Hindlimb muscle (tissue), 1 donor: Measurements from ENCODE around the gene CHST12. TPM values are rescaled to one million over a fixed set of nuclear protein-coding genes. Genes with fewer than 3 reads are reported as not detected.
"Not testable (repeated sequence)": the region's sequence is repeated elsewhere in the genome, so short reads cannot be mapped to it uniquely, and the experiment has no call there.

Experiments
- DNase-seq: peaks from one replicate; pipeline ENCODE4 v3.0.0-alpha.2; 2013
- polyA plus RNA-seq: library from polyadenylated mRNA; unstranded; fragments of 120-200 nt; gene quantifications from one replicate; pipeline ENCODE4 v1.2.1, GENCODE V29; 2013; ENCODE audit not compliant: insufficient read length

The CHST12 gene
- polyA plus RNA-seq, 1 donor: 10.9 TPM

DNA sequence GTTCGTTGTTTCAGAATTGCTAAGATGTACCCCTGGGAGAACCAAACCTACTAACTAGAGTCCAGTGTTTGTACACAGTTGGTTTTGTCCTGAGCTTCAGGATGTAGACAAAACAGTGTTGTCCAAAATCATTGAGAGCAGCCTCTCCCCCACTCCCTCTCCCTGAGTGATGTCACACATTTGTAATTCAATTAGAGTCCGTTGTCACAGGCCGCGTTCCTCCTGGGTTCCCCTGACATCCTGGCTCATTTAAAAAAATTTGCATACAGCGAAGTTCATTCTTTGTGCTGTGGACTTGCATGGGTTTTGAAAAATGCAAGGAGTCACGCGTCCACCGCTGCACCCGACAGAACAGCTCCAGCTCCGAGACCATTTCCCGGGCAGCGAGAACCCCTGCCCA is 62.5 kb downstream of the CHST12 start:
- no peak for DNase-seq

DNA sequence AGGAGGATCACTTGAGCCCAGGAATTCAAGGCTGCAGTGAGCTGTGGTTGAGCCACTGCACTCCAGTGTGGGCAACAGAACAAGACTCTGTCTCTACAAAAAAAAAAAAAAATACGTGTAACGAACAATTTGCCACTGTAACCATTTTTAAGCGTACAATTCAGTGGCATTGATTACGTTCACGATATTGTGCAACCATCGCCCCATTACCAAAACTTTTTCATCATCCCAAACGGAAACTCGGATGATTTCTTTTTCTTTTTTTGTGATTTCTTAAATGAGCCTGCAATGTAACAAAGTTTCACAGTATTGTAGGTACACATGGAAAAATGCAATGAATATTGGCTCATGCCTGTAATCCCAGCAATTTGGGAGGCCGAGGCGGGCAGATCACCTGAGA is 63.3 kb downstream of the CHST12 start:
- DNase-seq: no peak

DNA sequence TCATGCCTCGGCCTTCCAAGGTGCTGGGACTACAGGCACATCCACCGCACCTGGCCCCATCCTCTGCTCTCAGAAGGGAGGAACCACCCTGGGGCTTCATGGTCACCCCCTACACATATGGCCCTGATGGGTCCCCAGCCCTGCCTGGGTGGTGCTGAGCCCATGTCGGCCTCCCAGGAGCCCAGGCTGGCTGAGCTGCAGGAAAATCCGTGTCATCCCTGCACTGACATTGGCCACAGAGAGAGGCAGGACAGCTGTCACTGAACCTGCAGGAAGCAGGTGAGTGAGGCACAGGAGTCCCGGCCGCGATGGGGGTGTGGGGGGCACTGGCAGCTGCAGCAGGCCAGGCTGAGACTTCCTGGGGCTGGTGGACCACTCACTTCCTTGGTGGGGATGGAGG is 64.8 kb downstream of the CHST12 start:
- no peak for DNase-seq

DNA sequence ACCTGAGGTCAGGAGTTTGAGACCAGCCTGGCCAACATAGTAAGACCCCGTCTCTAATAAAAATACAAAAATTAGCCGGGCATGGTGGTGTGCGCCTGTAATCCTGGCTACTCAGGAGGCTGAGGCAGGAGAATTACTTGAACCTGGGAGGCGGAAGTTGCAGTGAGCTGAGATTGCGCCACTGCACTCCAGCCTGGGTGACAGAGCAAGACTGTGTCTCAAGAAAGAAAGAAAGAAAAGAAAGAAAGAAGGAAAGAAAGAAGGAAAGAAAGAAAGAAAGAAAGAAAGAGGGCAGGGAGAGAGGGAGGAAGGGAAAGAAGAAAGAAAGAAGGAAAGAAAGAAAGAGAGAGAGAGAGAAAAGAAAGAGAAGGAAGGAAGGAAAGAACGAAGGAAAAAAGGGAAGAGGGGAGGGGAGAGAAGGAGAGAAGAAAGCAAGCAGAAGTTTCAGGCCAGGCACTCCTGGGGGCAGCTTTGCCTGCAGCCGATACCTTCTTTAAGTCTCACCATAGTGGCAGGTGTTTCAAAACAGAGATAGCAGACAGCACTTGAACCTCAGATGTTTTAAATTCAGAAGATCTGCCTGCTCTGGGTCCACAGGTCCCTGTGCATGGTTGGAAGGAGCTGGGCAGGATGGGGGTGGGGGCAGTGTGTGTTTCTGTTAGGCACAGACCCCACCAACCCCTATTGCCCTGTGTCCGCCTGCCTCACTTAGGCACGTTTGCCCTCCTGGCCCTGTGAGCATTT is 66.2 kb downstream of the CHST12 start:
- not testable (repeated sequence) for DNase-seq

DNA sequence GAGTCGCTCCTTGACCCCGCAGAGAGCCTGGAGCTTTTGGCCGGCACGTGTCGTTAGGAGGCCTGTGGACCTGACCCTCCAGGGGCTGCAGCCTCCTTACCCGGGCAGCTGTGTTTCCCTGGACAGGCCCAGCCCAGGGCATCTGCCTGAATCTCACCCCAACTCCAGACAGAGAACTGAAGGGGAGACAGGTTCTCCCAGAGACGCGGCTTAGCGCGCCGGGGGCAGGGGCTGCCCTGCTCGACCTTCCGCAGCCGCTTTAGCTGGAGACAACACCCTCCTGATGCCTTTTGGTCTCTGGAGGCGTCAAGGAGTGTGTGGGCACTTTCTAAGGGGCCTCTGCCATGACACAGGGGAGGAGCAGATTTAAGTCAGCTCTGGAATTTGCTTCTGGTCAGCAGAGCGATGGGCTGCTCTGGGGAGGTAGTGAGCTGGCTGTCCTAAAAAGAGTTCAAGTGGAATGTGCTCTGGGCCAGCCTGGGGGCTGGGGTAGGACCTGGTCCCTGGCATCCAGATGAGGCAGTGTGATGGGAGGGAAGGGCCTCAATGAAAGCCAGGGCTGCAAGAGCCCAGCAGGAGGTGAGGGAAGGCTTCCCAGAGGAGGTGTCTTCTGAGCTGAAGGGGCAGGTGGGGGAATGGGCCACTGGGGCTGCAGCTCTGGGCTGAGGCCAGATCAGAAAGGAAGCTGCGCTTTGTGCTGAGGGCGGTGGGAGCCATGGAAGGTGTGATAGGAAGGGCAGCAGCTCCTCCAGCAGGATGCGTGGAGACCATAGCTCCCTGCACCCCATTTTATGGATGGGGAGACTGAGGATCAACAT is 67.0 kb downstream of the CHST12 start:
- DNase-seq: no peak

DNA sequence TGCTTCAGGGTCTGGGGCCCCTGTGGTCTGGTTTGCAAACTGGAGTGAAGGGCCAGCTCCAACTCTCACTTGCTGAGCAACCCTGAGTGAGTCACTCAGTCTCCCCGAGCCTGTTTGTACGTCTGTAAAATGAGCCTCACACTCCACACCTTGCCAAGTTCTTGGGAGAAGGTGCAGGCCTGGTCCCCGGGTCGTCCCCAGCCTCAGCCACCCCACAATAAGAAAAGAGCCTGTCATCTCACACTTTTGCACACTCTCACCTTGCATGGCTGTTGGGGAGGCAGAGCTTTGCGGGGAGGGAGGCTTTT is 67.6 kb downstream of the CHST12 start:
- DNase-seq: no peak

DNA sequence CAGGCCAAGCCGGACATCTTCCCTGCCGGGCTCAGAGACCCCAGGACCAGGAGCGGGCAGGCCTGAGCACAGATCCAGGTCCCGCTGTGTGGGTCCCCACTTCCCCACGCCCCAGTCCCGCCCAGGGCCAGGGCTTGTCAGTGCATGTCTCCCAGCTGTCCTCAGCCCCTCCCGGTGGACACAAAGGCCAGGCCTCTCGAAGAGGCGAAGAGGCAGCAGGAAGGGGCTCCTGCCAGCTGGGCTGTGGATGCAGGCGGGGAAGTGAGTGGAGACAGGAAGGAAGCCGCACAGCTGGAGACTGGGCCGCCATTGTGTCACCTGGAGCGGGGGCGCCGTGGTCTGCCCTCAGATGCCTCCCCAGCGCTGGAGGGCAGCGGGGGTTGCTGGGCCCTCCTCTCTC is 68.0 kb downstream of the CHST12 start:
- DNase-seq: no peak

DNA sequence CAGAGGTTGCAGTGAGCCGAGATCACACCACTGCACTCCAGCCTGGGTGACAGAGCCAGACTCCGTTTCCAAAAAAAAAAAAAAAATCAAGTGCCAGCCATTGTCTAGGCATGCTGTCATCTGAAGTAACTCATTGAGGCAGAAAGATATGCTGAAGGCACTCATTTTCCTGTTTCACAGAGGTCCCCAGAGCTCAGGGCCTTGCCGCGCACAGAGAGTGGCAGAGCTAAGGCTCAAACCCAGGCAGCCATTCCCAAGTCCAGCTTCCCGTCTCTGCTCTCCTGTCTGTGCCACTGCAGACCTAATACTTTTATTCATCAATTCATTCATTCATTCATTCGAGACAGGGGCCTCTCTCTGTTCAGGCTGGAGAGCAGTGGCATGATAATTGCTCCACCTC is 69.3 kb downstream of the CHST12 start:
- no peak for DNase-seq

DNA sequence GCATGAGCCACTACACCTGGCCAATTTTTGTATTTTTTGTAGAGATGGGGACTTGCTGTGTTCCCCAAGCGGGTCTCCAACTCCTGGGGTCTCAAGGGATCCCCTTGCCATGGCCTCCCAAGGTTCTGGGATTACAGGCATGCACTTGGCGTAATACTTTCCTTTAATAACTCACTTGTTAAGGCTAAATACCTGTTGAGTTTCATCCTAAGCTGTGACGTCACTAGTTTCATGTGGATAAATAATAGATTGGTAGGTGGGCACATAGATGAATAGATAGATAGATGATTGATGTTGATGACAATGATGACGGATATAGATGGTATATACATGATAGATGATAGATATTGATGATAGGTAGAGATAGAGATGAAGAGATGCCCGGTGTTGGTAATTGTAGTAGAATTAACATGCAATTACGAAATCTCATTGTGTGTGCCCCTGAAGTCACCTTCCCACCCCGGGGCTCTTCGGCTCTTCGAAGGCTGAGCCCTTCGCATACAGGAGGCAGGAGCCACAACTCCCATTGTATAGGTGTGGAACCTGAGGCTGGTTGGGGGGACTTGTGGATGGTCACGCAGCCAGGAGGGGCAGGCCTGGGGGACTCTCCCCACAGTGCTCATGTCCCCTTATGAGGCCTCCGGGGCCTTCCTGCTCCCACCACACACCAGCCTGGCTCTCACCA is 70.2 kb downstream of the CHST12 start:
- no peak for DNase-seq

DNA sequence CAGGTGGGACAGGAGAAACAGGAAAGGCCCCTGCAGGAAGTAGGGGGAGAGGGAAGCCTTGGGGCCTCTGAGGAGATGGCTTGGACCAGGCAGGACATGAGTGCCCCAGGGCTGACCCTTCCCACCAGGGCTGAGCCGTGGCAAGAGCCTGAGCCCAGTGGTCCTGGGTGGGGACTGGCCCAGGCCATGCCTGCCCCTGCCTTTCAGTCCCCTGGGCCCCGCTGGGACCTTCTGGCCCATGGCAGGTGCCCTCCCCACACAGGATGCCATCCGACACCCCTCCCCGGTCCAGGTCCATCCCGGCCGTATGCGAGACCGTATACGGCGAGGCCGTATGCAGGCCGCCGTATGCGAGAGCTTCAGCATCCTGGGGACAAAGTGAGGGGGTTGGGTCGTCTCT is 70.8 kb downstream of the CHST12 start:
- no peak for DNase-seq

DNA sequence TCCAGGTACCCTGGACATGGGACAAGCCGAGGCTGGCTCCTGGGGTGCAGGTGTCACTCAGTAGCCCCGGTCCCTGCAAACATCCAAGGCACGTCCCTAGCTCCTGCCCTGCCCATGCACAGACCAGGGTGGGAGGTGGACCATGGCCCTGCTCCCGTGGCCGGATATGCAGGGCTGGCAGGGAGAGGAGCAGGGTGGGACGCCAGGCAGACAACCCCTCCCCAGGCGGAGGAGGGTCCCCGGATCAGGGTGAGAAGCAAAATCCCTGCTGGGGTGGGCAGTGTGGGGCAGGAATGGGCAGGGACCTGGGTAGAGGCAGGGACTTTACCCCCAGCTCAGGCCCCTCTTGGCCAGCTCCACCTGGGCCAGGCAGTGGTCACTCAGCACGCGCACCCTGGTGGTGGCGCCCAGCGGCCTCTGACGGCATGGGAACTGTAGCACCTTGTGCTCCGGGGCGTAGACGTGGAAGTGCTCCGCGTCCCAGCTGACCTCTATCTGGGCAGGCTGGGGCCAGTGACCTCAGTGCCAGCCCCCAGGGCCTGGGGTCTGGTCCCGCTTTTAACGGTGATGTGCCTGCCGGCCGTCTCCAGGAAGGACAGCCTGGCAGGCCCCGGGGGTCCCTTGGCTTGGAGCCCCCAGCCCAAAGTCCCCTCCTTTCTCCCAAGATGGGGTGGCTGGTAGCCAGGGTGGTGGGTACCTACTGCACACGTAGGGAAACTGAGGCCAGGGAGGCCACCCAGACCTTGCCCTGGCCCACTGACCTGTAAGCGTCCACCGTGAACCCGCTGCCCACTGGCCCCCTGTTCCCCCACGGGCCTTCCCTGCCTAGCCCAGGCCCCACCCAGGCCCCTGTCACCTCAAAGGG is 71.6 kb downstream of the CHST12 start:
- DNase-seq: no peak

DNA sequence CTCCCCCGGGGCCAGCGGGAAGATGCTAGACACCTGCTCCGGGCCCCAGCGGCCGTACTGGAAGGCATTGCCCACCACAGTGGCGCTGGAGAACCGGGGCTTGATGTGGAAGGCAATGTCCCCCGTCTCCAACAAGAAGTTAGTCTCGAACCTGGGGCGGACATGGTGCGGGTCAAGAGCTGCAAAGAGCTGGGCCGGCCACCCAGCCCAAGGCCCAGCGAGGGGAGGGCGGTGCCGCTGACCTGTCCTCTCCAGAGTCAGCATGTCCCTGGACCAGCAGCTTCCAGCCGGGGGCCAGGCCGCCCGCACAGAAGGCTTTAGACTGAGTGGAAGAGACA is 72.2 kb downstream of the CHST12 start:
- DNase-seq: no peak

DNA sequence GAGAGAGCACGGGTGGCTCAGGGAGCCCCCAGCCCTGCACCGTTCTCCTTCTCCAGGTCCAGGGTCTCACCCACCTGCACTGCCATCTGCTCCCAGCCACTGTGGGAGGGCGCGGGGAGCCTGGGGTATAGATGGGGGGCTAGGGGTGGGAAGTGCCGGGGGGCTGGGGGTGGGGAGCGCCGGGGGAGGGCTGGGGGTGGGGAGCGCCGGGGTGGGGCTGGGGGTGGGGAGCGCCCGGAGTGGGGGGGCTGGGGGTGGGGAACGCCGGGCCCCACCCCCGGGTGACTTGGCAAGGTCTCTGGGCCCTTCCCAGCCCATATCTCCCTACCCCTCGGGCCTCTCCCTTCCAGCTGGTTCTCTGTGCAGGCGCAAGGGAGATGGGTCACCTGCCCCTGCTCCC is 72.9 kb downstream of the CHST12 start, which contains the start of gene GRIFIN:
Gene GRIFIN, minus strand, starts transcription at position 101 of the 400 bp plus-strand sequence. Its CDS starts 15 bp downstream, at position 86.
- no peak for DNase-seq

DNA sequence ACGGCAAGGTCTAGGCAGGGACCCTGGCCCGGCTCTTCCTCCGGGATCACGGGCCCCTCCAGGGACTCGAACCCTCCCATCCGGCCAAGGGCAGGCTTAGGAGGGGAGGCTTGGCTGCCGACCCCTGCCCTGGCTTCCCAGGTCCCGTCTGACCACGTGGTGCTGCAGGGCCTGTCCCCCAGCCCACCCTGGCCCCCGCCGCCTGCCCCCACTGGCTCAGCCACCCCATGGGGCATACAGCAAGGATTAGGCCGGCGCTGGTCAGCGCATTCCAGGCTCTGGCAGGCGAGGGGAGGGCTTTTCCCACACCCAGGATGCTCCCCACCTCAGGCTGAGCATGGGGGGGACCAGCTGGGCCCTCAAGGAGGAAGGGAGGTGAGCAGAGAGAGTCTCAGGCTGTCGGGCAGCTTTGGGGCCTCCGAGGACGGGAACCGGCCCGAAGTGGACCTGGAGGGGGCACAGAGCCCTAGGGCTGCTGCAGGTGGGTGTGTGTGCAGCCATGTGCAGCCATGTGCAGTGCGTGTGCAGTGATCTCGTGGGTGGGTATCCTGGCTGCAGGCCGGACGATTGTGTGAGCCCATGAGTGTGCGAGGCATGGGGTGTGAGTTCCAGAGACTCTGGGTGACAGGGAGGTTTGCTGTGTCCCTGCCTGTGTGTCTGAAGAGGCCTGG is 73.5 kb downstream of the CHST12 start:
- DNase-seq: no peak

DNA sequence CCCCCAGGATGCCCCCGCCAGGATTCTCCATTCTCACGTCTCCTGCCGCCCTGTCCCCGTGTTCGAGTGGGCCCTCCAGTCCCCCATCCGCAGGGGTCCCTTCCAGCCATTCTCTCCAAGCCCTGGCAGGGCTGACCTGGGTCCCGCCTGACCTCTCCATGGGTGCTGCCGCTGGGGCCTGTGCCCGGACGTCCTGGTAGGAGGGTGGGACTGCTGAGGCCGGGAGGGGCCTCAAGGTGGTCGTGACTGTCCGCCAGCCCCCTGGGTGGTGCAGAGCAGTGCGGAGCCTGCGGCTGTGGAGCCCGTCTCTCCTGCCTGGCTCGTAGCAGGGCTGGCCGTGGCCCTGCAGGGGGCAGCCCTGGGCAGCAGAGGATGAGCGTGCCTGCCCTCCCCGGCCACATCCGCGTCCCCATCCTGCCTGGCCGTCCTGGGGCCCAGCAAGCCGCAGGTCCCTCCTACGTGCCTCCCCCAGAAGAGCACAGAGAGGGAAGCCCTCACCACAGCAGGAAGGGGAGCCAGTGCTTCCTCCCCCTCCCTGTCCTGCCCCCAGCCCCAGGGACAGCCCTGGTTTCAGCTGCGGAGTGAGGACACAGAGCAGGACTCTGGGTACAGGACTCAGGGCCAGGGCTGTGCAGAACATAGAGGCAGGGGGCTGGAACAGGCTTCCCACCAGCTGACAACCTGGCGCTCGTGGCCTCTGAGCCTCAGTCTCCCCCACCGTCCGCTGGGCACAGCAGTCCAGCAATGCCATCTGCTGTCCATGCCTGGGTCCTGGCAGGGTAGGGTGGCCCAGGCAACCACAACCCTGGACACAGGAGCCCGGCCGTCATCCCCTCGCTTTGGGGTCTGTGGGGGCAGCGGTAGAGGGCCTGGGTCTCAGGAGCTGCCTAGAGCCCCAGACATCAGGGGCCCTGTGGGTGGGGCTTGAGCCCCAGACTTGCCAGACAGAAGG is 74.3 kb downstream of the CHST12 start:
- peak; percentile 58 for DNase-seq

DNA sequence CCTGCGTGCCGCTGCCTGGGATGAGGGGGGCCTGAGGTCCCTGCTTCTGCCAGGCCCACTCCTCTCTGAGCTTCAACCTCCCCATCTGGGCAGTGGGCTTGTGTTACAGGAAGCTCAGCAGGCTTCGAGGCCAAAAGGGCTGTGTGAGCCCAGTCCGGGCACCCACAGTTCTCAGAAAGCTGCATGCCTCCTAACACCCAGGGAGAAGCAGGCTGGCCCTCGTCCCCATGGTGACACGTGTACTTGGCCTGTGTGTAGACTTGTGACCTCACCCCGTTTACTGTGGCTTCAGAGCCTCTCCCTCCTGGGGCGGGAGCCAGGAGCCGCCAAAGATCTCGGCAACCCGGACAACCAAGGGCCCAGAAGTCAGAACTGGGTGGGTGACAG is 75.0 kb downstream of the CHST12 start:
- DNase-seq: no peak

DNA sequence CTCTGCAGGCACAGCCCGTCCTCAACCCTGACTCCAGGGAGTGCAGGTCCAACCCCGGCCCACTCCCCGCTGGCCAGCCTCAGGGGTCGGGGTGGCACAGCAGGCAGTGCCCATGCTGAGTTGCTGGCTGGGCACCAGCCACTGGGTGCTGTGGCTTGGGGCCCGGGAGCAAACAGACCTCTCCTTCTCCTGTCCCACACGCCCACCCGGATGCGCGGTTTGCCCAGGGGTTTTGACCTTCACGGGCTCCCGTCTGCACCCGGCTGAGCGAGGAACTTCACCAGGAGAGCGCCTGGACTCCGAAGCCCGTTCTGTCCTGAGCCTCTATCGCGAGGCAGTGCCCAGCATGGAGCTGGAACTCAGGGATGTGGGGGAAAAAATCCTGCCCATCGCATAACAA is 75.4 kb downstream of the CHST12 start:
- no peak for DNase-seq

DNA sequence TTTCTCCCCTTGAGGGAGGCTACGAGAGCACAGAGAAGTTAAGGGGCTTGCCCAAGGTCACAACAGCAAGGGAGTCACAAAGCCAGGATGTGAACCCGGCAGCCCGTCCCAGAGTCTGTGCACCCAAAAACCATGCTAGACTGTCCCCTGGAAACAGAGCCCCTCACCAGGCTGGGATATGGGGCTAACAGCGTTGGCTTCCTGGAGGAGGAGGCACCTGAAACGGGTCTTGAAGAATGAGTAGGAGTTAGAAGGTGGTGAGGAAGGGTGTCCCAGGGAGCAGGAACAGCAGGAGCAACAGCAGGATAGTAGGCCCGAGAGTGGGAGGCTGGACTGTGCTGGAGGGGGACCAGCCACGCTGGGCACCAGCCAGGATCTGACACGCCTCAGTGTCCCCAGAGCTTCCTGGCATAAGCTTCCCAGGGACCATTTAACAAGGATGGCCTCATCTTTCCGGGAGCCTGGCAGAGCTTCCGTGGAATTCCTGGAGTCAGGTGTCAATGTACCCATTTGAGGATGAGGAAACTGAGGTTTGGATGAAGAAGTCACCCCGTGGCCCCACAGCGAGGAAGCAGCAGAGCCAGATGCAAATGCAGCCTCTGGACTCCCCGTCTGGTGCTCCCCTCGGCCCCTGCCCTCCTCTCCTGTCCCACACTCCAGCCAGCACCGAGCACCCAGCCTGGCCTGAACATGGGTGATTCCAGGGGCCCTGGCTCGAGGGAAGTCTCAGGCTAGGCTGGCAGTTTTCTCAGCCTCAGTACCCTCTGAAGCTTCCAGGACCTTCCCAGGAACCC is 76.1 kb downstream of the CHST12 start:
- DNase-seq: no peak

DNA sequence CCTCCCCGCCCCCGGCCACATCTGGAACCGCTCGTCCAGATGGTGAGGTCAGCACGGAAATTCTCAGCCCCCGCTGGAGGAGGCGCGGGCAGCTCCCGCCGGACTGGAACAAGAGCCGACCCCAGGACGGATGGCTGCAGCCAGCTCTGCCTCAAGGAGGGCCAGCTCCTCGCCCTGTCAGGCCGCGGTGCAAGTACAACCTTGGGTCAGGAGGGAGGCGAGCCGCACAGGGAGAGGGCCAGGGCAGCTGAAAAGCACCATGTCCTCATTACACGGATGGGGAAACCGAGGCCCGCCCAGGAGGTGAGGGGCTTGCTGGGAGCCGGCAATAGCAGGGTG is 76.6 kb downstream of the CHST12 start:
- peak; percentile 68 for DNase-seq

DNA sequence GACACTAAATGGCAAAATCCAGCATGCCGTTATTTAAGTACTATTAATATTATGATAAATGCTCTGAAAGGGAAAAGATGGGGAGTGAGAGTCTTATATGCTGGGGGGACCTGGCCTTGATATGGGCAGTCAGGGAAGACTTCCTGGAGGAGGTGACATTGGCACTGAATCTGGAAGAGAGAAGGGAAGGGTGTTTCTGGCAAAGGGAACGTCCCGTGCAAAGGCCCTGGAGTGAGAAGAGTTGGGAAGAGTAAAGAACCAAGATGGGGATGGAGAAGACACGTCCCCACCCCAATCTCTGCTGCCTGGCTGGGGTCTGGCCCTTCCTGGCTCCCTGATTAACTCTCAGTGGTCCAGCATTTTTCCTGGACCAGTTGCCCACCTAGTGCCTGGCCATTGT is 77.8 kb downstream of the CHST12 start:
- DNase-seq: no peak
